Measurements from ENCODE around the gene FOXRED1.

The FOXRED1 gene

DNA sequence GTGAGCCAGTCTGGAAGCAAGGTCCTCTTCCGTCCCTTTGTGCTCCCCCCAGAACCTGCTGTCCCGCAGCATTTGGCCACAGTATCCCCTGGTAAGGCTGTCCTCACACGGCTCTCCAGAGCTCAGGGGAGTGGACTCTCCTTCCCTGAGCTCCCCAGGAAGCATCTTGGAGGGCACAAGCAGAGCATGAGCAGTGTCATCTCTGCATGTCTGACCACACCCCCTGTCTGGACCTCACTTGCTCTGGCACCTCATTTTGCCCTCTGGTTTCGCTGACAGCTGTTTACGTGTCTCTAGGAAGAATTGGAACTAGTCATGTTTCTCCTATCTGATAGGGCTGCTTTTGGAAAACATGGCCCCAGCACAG is 50.4 kb downstream of the FOXRED1 start:
- no peaks in the 10 kb centered on the region for H3K27me3 ChIP-seq (ENCODE audit: insufficient read depth, low read length, poor library complexity)
- no peaks in the 10 kb centered on the region for H4K20me1 ChIP-seq (ENCODE audit: insufficient read depth, low read length)
- peak overlapping the region; percentile 95 for H3K27ac ChIP-seq (ENCODE audit: low read length)
- H3K4me2 ChIP-seq (ENCODE audit: insufficient read depth, low read length): peak overlapping the region; percentile 85
- H3K36me3 ChIP-seq (ENCODE audit: insufficient read depth, low read length): no peaks in the 10 kb centered on the region
- peak overlapping the region; percentile 72 for H2AFZ ChIP-seq (ENCODE audit: low read depth, low read length)
- H3K9ac ChIP-seq (ENCODE audit: low read depth, low read length): peak overlapping the region; percentile 67
- H3K4me1 ChIP-seq (ENCODE audit: insufficient read depth, low read length): peaks cover 44% of the 10 kb centered on the region
- H3K79me2 ChIP-seq (ENCODE audit: insufficient read depth, low read length): peaks cover 21% of the 10 kb centered on the region
- DNase-seq (no peak), ATAC-seq (ENCODE audit: insufficient read depth, low read depth) (no peak)
- H3K9me3 ChIP-seq (ENCODE audit: insufficient read depth, low read length, severe bottlenecking): no peaks in the 10 kb centered on the region
- peak overlapping the region in 1 of 2 experiments; percentile 51; a peak in 2 of 4 replicates for H3K4me3 ChIP-seq (ENCODE audit: low read depth in 1 of 2, low read length in 2 of 2)
- no peak for TF ChIP-seq CTCF (IDR thresholded peaks at IDR 0.05; ENCODE audit: borderline replicate concordance, extremely low read depth, low read length, poor library complexity, severe bottlenecking)
- TF ChIP-seq EZH2 (IDR thresholded peaks at IDR 0.05; ENCODE audit: borderline replicate concordance, low read depth, low read length, severe bottlenecking): no peak

- H3K4me2 ChIP-seq (ENCODE audit: insufficient read depth, low read length): no peak overlapping the region
- ATAC-seq (ENCODE audit: insufficient read depth, low read depth): no peak
- H3K4me1 ChIP-seq (ENCODE audit: insufficient read depth, low read length): peaks cover 35% of the 10 kb centered on the region
- no peaks in the 10 kb centered on the region for H4K20me1 ChIP-seq (ENCODE audit: insufficient read depth, low read length)
- H3K79me2 ChIP-seq (ENCODE audit: insufficient read depth, low read length): peaks cover 21% of the 10 kb centered on the region
- no peaks in the 10 kb centered on the region for H3K27me3 ChIP-seq (ENCODE audit: insufficient read depth, low read length, poor library complexity)
- no peaks in the 10 kb centered on the region for H3K9me3 ChIP-seq (ENCODE audit: insufficient read depth, low read length, severe bottlenecking)
- no peak overlapping the region for H3K4me3 ChIP-seq (ENCODE audit: low read depth in 1 of 2, low read length in 2 of 2)
- H3K9ac ChIP-seq (ENCODE audit: low read depth, low read length): no peak overlapping the region
- no peak for TF ChIP-seq EZH2 (IDR thresholded peaks at IDR 0.05; ENCODE audit: borderline replicate concordance, low read depth, low read length, severe bottlenecking)
- no peak overlapping the region for H2AFZ ChIP-seq (ENCODE audit: low read depth, low read length)
- H3K36me3 ChIP-seq (ENCODE audit: insufficient read depth, low read length): no peaks in the 10 kb centered on the region
- DNase-seq: no peak
- no peak overlapping the region for H3K27ac ChIP-seq (ENCODE audit: low read length)
Measured at GRCh38 chr11:126322996-126323395, 54.0 kb downstream of the FOXRED1 start.

GRCh38 chr11:126327281-126328000 is 58.5 kb downstream of the FOXRED1 start:
- ATAC-seq (ENCODE audit: insufficient read depth, low read depth): no peak
- no peaks in the 10 kb centered on the region for H3K27me3 ChIP-seq (ENCODE audit: insufficient read depth, low read length, poor library complexity)
- H3K27ac ChIP-seq (ENCODE audit: low read length): peak overlapping the region; percentile 23; the same call in 1 of the 2 replicates
- peaks cover 2% of the 10 kb centered on the region; the same call in 1 of the 2 replicates for H4K20me1 ChIP-seq (ENCODE audit: insufficient read depth, low read length)
- H3K4me1 ChIP-seq (ENCODE audit: insufficient read depth, low read length): 0 out of 2 replicates have a peak, but pooled peaks cover 2% of the 10 kb centered on the region
- no peak overlapping the region for H2AFZ ChIP-seq (ENCODE audit: low read depth, low read length)
- peaks cover 14% of the 10 kb centered on the region for H3K36me3 ChIP-seq (ENCODE audit: insufficient read depth, low read length)
- H3K4me2 ChIP-seq (ENCODE audit: insufficient read depth, low read length): no peak overlapping the region
- no peak overlapping the region for H3K9ac ChIP-seq (ENCODE audit: low read depth, low read length)
- no peaks in the 10 kb centered on the region for H3K9me3 ChIP-seq (ENCODE audit: insufficient read depth, low read length, severe bottlenecking)
- DNase-seq: no peak
- H3K79me2 ChIP-seq (ENCODE audit: insufficient read depth, low read length): no peaks in the 10 kb centered on the region; the same call in 1 of the 2 replicates
- no peak overlapping the region for H3K4me3 ChIP-seq (ENCODE audit: low read depth in 1 of 2, low read length in 2 of 2)
- no peak for TF ChIP-seq EZH2 (IDR thresholded peaks at IDR 0.05; ENCODE audit: borderline replicate concordance, low read depth, low read length, severe bottlenecking)
